SU-DHL-6 (cell line): ENCODE results near the gene OTC.

Experiments
- H2AFZ ChIP-seq: fragments of 200-600 bp; sonication (generic); 2 replicates; pipeline ENCODE4 v1.6.1; 2014; ENCODE audit warnings: low read depth, mild to moderate bottlenecking, moderate library complexity, mixed read lengths, antibody characterized with exemption, low read length; ENCODE audit not compliant: severe bottlenecking
- H3F3A ChIP-seq: fragments of 200-600 bp; shearing (Covaris generic); 2 replicates; pipeline ENCODE4 v1.6.0; 2016; ENCODE audit warnings: antibody characterized with exemption, mild to moderate bottlenecking; ENCODE audit not compliant: insufficient read depth
- H3K27ac ChIP-seq: fragments of 200-600 bp; sonication (generic); 2 replicates; pipeline ENCODE4 v1.5.1; 2016; ENCODE audit warnings: low read depth, mild to moderate bottlenecking, low read length, moderate library complexity, mixed read lengths
- H3K27me3 ChIP-seq: fragments of 200-600 bp; sonication (generic), shearing (Covaris generic); 2 replicates; pipeline ENCODE4 v1.6.0; 2014; ENCODE audit warnings: mild to moderate bottlenecking, low read length
- H3K36me3 ChIP-seq: fragments of 200-600 bp; sonication (generic); 2 replicates; pipeline ENCODE4 v1.6.1; 2014; ENCODE audit warnings: mild to moderate bottlenecking, low read length, mixed read lengths
- H3K4me2 ChIP-seq: fragments of 300-600, 200-600 bp; shearing (Covaris generic), sonication (generic); 2 replicates; pipeline ENCODE4 v1.6.0; 2014; ENCODE audit warnings: low read length, low read depth, mild to moderate bottlenecking; ENCODE audit not compliant: poor library complexity, severe bottlenecking
- H3K4me3 ChIP-seq: fragments of 200-600 bp; sonication (generic); 2 replicates; pipeline ENCODE4 v1.5.1; 2014; ENCODE audit warnings: antibody characterized with exemption, low read length, mild to moderate bottlenecking, mixed read lengths; ENCODE audit not compliant: insufficient read depth, poor library complexity, severe bottlenecking
- H3K79me2 ChIP-seq: fragments of 200-600 bp; sonication (generic); 2 replicates; pipeline ENCODE4 v1.6.1; 2014; ENCODE audit warnings: mild to moderate bottlenecking, low read length, moderate library complexity; ENCODE audit not compliant: insufficient read depth
- H3K9ac ChIP-seq: fragments of 200-600 bp; sonication (generic); 2 replicates; pipeline ENCODE4 v1.7.0; 2014; ENCODE audit warnings: mild to moderate bottlenecking, low read length
- H3K9me2 ChIP-seq: fragments of 200-600 bp; sonication (generic); replicated peaks from 2 replicates; pipeline ENCODE4 v1.6.1; 2014; ENCODE audit warnings: low read length; ENCODE audit not compliant: insufficient read depth
- H3K9me3 ChIP-seq: fragments of 200-600 bp; sonication (generic); 2 replicates; pipeline ENCODE4 v1.6.1; 2014; ENCODE audit warnings: low read length, mixed read lengths; ENCODE audit not compliant: insufficient read depth
- H4K20me1 ChIP-seq: fragments of 200-600 bp; sonication (generic); 2 replicates; pipeline ENCODE4 v1.6.1; 2014; ENCODE audit warnings: low read depth, mild to moderate bottlenecking, antibody characterized with exemption, low read length, moderate library complexity, mixed read lengths
- EZH2phosphoT487 ChIP-seq: fragments of 200-600 bp; sonication (generic), shearing (Covaris generic); conservative IDR thresholded peaks from 2 replicates; pipeline ENCODE4 v1.6.1; 2018; ENCODE audit warnings: mild to moderate bottlenecking, antibody characterized with exemption, low read length, moderate library complexity, mixed read lengths
- TF ChIP-seq, protein P1 (sequence below): fragments of 200-600 bp; sonication (generic); IDR thresholded peaks from one replicate; pipeline ENCODE4 v1.5.1; 2017; ENCODE audit warnings: antibody characterized with exemption, mild to moderate bottlenecking, low read length, moderate library complexity; ENCODE audit not compliant: insufficient read depth, poor library complexity, severe bottlenecking

Gene OTC

DNA sequence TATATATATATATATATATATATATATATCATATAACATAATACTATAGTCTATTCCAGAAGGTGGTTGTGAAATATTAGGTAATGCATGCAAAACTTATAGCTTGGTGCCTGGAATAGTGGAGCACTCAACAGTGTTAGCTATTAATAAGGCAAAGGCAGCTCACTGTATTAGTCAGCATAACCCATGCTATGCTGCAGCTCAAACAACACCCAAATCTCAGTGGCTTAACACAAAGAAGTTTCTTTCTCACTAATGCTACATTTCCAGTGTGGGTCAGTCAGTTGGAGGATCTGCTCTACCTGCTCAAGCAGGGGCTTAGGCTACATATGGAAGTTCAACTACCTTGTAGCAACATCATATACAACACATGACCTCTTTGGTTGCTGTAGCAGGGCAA is 19.9 kb upstream of the OTC start:
- no peak overlapping the region for H3K27ac ChIP-seq
- H2AFZ ChIP-seq: no peak overlapping the region
- no peaks in the 10 kb centered on the region for H3F3A ChIP-seq
- TF ChIP-seq, protein P1, sequence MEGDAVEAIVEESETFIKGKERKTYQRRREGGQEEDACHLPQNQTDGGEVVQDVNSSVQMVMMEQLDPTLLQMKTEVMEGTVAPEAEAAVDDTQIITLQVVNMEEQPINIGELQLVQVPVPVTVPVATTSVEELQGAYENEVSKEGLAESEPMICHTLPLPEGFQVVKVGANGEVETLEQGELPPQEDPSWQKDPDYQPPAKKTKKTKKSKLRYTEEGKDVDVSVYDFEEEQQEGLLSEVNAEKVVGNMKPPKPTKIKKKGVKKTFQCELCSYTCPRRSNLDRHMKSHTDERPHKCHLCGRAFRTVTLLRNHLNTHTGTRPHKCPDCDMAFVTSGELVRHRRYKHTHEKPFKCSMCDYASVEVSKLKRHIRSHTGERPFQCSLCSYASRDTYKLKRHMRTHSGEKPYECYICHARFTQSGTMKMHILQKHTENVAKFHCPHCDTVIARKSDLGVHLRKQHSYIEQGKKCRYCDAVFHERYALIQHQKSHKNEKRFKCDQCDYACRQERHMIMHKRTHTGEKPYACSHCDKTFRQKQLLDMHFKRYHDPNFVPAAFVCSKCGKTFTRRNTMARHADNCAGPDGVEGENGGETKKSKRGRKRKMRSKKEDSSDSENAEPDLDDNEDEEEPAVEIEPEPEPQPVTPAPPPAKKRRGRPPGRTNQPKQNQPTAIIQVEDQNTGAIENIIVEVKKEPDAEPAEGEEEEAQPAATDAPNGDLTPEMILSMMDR: no peak
- TF ChIP-seq EZH2phosphoT487: no peak
- H3K9me3 ChIP-seq: no peaks in the 10 kb centered on the region
- H3K4me3 ChIP-seq: no peak overlapping the region
- H4K20me1 ChIP-seq: no peaks in the 10 kb centered on the region
- no peak overlapping the region for H3K9ac ChIP-seq
- H3K27me3 ChIP-seq: no peaks in the 10 kb centered on the region
- H3K79me2 ChIP-seq: no peaks in the 10 kb centered on the region
- no peak overlapping the region for H3K4me2 ChIP-seq
- H3K9me2 ChIP-seq: no peaks in the 10 kb centered on the region
- no peaks in the 10 kb centered on the region for H3K36me3 ChIP-seq

DNA sequence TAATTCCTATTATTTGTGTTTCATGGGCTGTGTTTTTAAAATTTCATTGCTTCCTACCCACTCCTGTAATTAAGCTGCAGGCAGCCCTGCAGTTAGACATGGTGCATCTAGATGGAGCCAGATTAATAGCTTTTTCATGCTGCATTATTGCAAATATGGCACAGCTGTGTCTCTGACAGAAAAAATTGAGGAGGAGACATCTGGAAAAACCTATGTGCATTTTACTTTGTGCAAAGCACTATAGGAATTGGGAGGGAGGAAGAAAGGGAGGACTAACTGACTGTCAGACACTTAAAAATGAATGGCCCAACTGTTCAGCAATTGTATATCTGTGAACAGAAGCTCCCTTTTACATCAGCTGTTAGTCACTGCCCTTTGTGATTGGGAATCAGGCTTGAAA is 17.0 kb upstream of the OTC start:
- no peaks in the 10 kb centered on the region for H3K27me3 ChIP-seq
- no peaks in the 10 kb centered on the region for H4K20me1 ChIP-seq
- no peak overlapping the region for H2AFZ ChIP-seq
- no peak overlapping the region for H3K27ac ChIP-seq
- no peak overlapping the region for H3K9ac ChIP-seq
- no peak overlapping the region for H3K4me3 ChIP-seq
- TF ChIP-seq, protein P1: no peak
- TF ChIP-seq EZH2phosphoT487: no peak
- H3K79me2 ChIP-seq: no peaks in the 10 kb centered on the region
- H3K9me3 ChIP-seq: no peaks in the 10 kb centered on the region
- H3K36me3 ChIP-seq: no peaks in the 10 kb centered on the region
- no peaks in the 10 kb centered on the region for H3K9me2 ChIP-seq
- no peaks in the 10 kb centered on the region for H3F3A ChIP-seq
- no peak overlapping the region for H3K4me2 ChIP-seq

DNA sequence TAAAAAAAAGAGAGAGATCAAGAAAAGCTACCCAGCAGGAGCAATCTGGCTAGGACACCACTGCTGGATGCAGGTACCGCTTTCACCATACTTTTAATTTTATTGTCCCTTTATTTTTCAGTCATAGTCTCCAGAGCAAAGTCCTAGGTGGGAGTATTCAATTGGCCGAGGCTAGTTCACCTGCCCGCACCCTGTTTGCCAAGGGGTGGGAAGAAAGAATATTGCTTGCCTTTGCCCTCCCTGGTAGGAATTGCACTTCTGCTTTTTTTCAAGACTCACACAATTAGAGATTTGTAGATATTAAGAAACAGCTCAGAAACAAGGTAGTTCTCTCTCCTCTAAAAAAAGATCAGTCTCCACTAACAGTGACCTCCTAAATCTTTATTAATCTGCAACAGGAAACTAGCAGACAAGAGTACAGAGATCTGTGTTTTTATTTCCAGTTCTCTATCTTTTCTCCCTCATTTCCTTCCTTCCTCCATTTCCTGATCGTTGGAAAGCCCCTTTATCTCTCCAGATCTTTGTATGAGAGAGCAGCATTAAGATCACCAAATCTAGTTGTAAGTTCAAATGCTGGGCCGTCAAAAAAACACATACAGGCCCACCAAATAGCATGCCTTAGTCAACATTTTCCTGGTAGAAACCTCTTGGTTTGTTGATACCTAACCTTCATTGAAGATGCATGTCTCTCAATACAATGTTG is 15.7 kb upstream of the OTC start:
- no peaks in the 10 kb centered on the region for H3K36me3 ChIP-seq
- no peak overlapping the region for H3K4me3 ChIP-seq
- H2AFZ ChIP-seq: no peak overlapping the region
- no peaks in the 10 kb centered on the region for H4K20me1 ChIP-seq
- H3K79me2 ChIP-seq: no peaks in the 10 kb centered on the region
- H3K27ac ChIP-seq: no peak overlapping the region
- no peaks in the 10 kb centered on the region for H3K9me3 ChIP-seq
- no peaks in the 10 kb centered on the region for H3K27me3 ChIP-seq
- H3K4me2 ChIP-seq: no peak overlapping the region
- TF ChIP-seq EZH2phosphoT487: no peak
- TF ChIP-seq, protein P1: no peak
- H3K9ac ChIP-seq: no peak overlapping the region
- H3F3A ChIP-seq: no peaks in the 10 kb centered on the region
- no peaks in the 10 kb centered on the region for H3K9me2 ChIP-seq
